ENCODE data around the gene CXCR3.
"Not testable (repeated sequence)": the region's sequence is repeated elsewhere in the genome, so short reads cannot be mapped to it uniquely, and the experiment has no call there.

Gene CXCR3

DNA sequence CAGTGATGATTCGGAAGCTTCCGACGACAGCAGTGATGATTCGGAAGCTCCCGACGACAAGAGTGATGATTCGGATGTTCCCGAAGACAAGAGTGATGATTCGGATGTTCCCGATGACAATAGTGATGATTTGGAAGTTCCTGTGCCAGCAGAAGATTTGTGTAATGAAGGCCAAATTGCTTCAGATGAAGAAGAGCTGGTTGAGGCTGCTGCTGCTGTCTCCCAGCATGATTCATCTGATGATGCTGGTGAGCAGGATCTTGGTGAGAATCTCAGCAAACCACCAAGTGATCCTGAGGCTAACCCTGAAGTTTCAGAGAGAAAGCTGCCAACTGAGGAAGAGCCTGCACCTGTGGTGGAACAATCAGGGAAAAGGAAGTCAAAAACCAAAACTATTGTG is 14.2 kb downstream of the CXCR3 start:
- H3K27me3 ChIP-seq (ENCODE audit: insufficient read depth, poor library complexity, severe bottlenecking) = no peaks in the 10 kb centered on the region
- no peak overlapping the region for H3K4me3 ChIP-seq (replicated peaks; ENCODE audit: insufficient read depth, low read length)
- no peak overlapping the region for H3K27ac ChIP-seq (replicated peaks)
- TF ChIP-seq REST (IDR thresholded peaks at IDR 0.05; ENCODE audit: insufficient replicate concordance, low read depth) = no peak
- no peak for DNase-seq (ENCODE audit: low read depth in 1 of 2, low spot score in 1 of 2)

DNA sequence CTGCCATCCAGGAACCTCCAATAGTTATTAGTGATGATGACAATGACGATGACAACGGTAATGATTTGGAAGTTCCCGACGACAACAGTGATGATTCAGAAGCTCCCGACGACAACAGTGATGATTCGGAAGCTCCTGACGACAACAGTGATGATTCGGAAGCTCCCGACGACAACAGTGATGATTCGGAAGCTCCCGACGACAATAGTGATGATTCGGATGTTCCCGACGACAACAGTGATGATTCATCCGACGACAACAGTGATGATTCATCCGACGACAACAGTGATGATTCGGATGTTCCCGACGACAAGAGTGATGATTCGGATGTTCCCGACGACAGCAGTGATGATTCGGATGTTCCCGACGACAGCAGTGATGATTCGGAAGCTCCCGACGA is 14.7 kb downstream of the CXCR3 start:
- no peak overlapping the region for H3K27ac ChIP-seq (replicated peaks)
- no peak for TF ChIP-seq SPI1 (IDR thresholded peaks at IDR 0.05; ENCODE audit: borderline replicate concordance, low read depth)
- DNase-seq (ENCODE audit: low read depth in 1 of 2, low spot score in 1 of 2) = no peak

DNA sequence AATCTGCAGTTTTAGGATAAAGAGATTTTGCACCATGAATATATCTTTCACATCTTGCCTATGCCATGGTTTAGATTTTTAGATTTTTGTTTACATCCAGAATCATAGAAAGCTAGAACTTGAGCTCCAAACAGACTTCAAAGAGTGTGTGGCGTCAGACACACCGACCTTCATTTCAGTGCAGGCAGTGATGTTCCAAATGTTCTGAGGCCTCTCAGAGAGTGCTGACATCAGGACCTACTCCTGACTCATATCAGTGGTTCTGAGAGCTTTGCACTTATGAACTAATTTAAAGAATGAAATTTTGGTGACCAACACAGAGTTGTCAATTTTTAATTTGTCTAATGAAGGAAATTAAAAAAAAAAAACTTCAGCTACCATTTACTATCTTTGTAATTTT is 18.3 kb downstream of the CXCR3 start:
- TF ChIP-seq SPI1 (IDR thresholded peaks at IDR 0.05; ENCODE audit: borderline replicate concordance, low read depth) (no peak), CTCF (IDR thresholded peaks at IDR 0.05; ENCODE audit: insufficient read depth, low read length) (no peak), POLR2AphosphoS5 (IDR thresholded peaks at IDR 0.05; ENCODE audit: low read depth) (no peak), REST (IDR thresholded peaks at IDR 0.05; ENCODE audit: insufficient replicate concordance, low read depth) (no peak), GABPA (IDR thresholded peaks at IDR 0.05; ENCODE audit: low read depth) (no peak)
- no peak for DNase-seq (ENCODE audit: low read depth in 1 of 2, low spot score in 1 of 2)
- Histone ChIP-seq H3K4me3 (replicated peaks; ENCODE audit: insufficient read depth, low read length) (no peak overlapping the region), H3K27me3 (ENCODE audit: insufficient read depth, poor library complexity, severe bottlenecking) (no peaks in the 10 kb centered on the region), H3K27ac (replicated peaks) (no peak overlapping the region)

More for the DNA sequence above, 14.7 kb downstream of the CXCR3 start:
- no peak overlapping the region for H3K4me3 ChIP-seq (replicated peaks; ENCODE audit: insufficient read depth, low read length)
- no peaks in the 10 kb centered on the region for H3K27me3 ChIP-seq (ENCODE audit: insufficient read depth, poor library complexity, severe bottlenecking)

DNA sequence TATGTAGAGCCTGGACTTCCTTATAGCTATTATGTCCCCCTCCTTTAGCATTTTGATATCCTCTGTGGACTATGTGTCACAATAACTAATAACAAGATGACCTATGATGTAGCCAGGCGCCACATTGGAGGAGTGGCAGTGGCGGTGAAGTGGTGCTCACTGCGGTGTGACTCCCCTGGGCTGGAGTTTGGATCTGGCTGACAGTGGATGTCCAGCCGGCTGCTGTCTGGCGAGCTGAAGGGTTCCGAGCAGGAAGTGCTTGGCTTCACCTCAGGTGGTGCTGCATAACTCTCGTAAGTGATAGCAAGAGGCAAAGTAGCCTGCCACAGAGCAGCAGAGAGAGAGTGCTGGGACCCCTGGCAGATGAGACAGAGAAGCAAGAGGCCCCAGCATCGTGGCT is 25.1 kb downstream of the CXCR3 start:
- H3K27ac ChIP-seq (replicated peaks); H3K27me3 ChIP-seq (ENCODE audit: insufficient read depth, poor library complexity, severe bottlenecking): not testable (repeated sequence)

GRCh38 chrX:71586929-71587328 is 31.4 kb downstream of the CXCR3 start:
- Histone ChIP-seq H3K27me3 (ENCODE audit: insufficient read depth, poor library complexity, severe bottlenecking) (no peaks in the 10 kb centered on the region), H3K27ac (replicated peaks) (no peak overlapping the region), H3K4me3 (replicated peaks; ENCODE audit: insufficient read depth, low read length) (no peak overlapping the region)
- no peak for DNase-seq (ENCODE audit: low read depth in 1 of 2, low spot score in 1 of 2)
- no peak for TF ChIP-seq GABPA (IDR thresholded peaks at IDR 0.05; ENCODE audit: low read depth)
- TF ChIP-seq CTCF (IDR thresholded peaks at IDR 0.05; ENCODE audit: insufficient read depth, low read length) = no peak
- TF ChIP-seq SPI1 (IDR thresholded peaks at IDR 0.05; ENCODE audit: borderline replicate concordance, low read depth) = no peak
- TF ChIP-seq REST (IDR thresholded peaks at IDR 0.05; ENCODE audit: insufficient replicate concordance, low read depth) = no peak
- TF ChIP-seq POLR2AphosphoS5 (IDR thresholded peaks at IDR 0.05; ENCODE audit: low read depth) = no peak

More for the DNA sequence above, 25.1 kb downstream of the CXCR3 start:
- not testable (repeated sequence) for H3K4me3 ChIP-seq (replicated peaks; ENCODE audit: insufficient read depth, low read length); DNase-seq (ENCODE audit: low read depth in 1 of 2, low spot score in 1 of 2)

Measured in HL-60 (cell line).